Loucy (cell line): ENCODE results near the gene PKD2L2.
"Not testable (repeated sequence)": the region's sequence is repeated elsewhere in the genome, so short reads cannot be mapped to it uniquely, and the experiment has no call there.

Source experiments
- H2AFZ ChIP-seq: fragments of 200-600 bp; sonication (generic); 2 replicates; pipeline ENCODE4 v1.6.0; 2016; ENCODE audit warnings: antibody characterized with exemption, mild to moderate bottlenecking, low read length, moderate library complexity
- H3F3A ChIP-seq: fragments of 200-600 bp; 2 replicates; pipeline ENCODE4 v1.6.0; 2016; ENCODE audit warnings: antibody characterized with exemption, low read depth, mild to moderate bottlenecking
- H3K27me3 ChIP-seq: fragments of 200-600 bp; sonication (generic); 2 replicates; pipeline ENCODE4 v1.6.1; 2014; ENCODE audit warnings: low read length, mild to moderate bottlenecking; ENCODE audit not compliant: insufficient read depth, poor library complexity, severe bottlenecking
- H3K36me3 ChIP-seq: fragments of 200-600 bp; sonication (generic); 2 replicates; pipeline ENCODE4 v1.6.1; 2016; ENCODE audit warnings: low read length; ENCODE audit not compliant: insufficient read depth
- H3K4me1 ChIP-seq: fragments of 200-600 bp; sonication (generic); 2 replicates; pipeline ENCODE4 v1.5.1; 2014; ENCODE audit warnings: low read length, mild to moderate bottlenecking; ENCODE audit not compliant: insufficient read depth, poor library complexity, severe bottlenecking
- H3K4me2 ChIP-seq: fragments of 200-600 bp; sonication (generic); 2 replicates; pipeline ENCODE4 v1.6.0; 2014; ENCODE audit warnings: antibody characterized with exemption, low read length, low read depth, mild to moderate bottlenecking; ENCODE audit not compliant: poor library complexity, severe bottlenecking
- H3K4me3 ChIP-seq: fragments of 200-600 bp; sonication (generic); 2 replicates; pipeline ENCODE4 v1.5.1; 2014; ENCODE audit warnings: low read length, mild to moderate bottlenecking, mixed read lengths; ENCODE audit not compliant: poor library complexity, severe bottlenecking
- H3K79me2 ChIP-seq: fragments of 200-600 bp; sonication (generic); 2 replicates; pipeline ENCODE4 v1.6.1; 2014; ENCODE audit warnings: low read length; ENCODE audit not compliant: insufficient read depth
- H3K9ac ChIP-seq: fragments of 200-600 bp; sonication (generic); 2 replicates; pipeline ENCODE4 v1.6.0; 2014; ENCODE audit warnings: mild to moderate bottlenecking, low read depth, low read length, moderate library complexity; ENCODE audit not compliant: poor library complexity, severe bottlenecking
- H3K9me2 ChIP-seq: fragments of 200-600 bp; sonication (generic); replicated peaks from 2 replicates; pipeline ENCODE4 v1.6.1; 2016; ENCODE audit warnings: low read depth, low read length, mixed read lengths
- H3K9me3 ChIP-seq: fragments of 200-600 bp; sonication (generic); 2 replicates; pipeline ENCODE4 v1.6.1; 2014; ENCODE audit warnings: mild to moderate bottlenecking, antibody characterized with exemption, low read length, low read depth; ENCODE audit not compliant: insufficient read depth
- H4K20me1 ChIP-seq: fragments of 200-600 bp; sonication (generic); 2 replicates; pipeline ENCODE4 v1.6.0; 2014; ENCODE audit warnings: antibody characterized with exemption, low read length, mild to moderate bottlenecking; ENCODE audit not compliant: insufficient read depth, poor library complexity, severe bottlenecking
- EZH2phosphoT487 ChIP-seq: fragments of 200-600 bp; IDR thresholded peaks from 2 replicates; pipeline ENCODE4 v1.6.1; 2018; ENCODE audit warnings: antibody characterized with exemption, mild to moderate bottlenecking, moderate library complexity, borderline replicate concordance
- TF ChIP-seq, protein P1 (sequence below): fragments of 200-600 bp; sonication (generic); conservative IDR thresholded peaks from 2 replicates; pipeline ENCODE4 v1.5.1; 2014; ENCODE audit warnings: mild to moderate bottlenecking, antibody characterized with exemption, low read length

Gene PKD2L2

DNA sequence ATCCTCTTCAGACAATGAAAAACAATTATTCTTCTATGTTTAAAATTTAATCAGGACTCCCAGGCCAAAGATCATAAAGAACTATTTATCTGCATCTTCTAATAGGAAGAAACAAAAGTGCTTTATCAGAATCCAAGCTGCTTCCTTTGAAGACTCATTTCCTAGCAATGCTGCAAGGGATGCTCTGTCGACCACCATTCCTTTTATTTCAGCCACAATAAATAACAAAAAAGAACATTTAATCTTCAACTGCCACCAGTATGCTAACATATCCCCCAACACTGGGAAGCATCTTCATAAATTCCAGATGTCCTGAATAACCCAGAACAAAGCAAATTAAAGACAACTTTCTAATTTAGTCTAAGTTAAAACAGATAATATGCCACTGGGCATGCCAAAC lies 68.7 kb downstream of the PKD2L2 start:
- H4K20me1 ChIP-seq = no peaks in the 10 kb centered on the region
- no peaks in the 10 kb centered on the region for H3K9me2 ChIP-seq
- H3K36me3 ChIP-seq = peaks cover 88% of the 10 kb centered on the region
- H3K9ac ChIP-seq = no peak overlapping the region
- H3K4me2 ChIP-seq = no peak overlapping the region
- H3K27me3 ChIP-seq = no peaks in the 10 kb centered on the region
- no peak overlapping the region for H2AFZ ChIP-seq
- H3F3A ChIP-seq = no peaks in the 10 kb centered on the region
- no peak overlapping the region for H3K4me3 ChIP-seq
- no peaks in the 10 kb centered on the region for H3K9me3 ChIP-seq
- TF ChIP-seq, protein P1, sequence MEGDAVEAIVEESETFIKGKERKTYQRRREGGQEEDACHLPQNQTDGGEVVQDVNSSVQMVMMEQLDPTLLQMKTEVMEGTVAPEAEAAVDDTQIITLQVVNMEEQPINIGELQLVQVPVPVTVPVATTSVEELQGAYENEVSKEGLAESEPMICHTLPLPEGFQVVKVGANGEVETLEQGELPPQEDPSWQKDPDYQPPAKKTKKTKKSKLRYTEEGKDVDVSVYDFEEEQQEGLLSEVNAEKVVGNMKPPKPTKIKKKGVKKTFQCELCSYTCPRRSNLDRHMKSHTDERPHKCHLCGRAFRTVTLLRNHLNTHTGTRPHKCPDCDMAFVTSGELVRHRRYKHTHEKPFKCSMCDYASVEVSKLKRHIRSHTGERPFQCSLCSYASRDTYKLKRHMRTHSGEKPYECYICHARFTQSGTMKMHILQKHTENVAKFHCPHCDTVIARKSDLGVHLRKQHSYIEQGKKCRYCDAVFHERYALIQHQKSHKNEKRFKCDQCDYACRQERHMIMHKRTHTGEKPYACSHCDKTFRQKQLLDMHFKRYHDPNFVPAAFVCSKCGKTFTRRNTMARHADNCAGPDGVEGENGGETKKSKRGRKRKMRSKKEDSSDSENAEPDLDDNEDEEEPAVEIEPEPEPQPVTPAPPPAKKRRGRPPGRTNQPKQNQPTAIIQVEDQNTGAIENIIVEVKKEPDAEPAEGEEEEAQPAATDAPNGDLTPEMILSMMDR = no peak
- no peak for TF ChIP-seq EZH2phosphoT487
- H3K79me2 ChIP-seq = no peaks in the 10 kb centered on the region
- H3K4me1 ChIP-seq = no peaks in the 10 kb centered on the region

DNA sequence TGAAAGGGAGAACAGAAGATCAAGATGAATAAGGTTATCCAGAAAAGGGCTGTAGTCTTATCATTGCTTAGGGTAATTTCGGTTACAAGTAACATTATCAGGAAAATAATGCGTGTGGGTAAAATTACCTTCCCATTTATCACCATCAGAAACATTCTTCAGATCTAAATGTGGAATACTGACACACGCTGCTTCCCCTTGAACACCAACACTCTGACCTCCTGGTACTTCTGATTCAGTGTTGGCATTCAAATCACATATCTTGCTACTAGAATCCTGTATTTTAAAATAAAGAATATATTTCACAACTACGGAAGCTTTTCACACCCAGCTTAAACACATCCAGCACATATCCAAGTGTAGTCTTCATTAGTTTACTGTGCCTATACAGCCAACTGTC lies 70.2 kb downstream of the PKD2L2 start:
- no peaks in the 10 kb centered on the region for H3F3A ChIP-seq
- peaks cover 81% of the 10 kb centered on the region for H3K36me3 ChIP-seq
- H3K79me2 ChIP-seq = no peaks in the 10 kb centered on the region
- no peak overlapping the region for H3K9ac ChIP-seq
- no peaks in the 10 kb centered on the region for H3K27me3 ChIP-seq
- H2AFZ ChIP-seq = no peak overlapping the region
- H3K9me2 ChIP-seq = no peaks in the 10 kb centered on the region
- H3K4me2 ChIP-seq = no peak overlapping the region
- no peak overlapping the region for H3K4me3 ChIP-seq
- no peaks in the 10 kb centered on the region for H4K20me1 ChIP-seq
- H3K9me3 ChIP-seq = no peaks in the 10 kb centered on the region
- TF ChIP-seq, protein P1 = no peak
- H3K4me1 ChIP-seq = no peaks in the 10 kb centered on the region

DNA sequence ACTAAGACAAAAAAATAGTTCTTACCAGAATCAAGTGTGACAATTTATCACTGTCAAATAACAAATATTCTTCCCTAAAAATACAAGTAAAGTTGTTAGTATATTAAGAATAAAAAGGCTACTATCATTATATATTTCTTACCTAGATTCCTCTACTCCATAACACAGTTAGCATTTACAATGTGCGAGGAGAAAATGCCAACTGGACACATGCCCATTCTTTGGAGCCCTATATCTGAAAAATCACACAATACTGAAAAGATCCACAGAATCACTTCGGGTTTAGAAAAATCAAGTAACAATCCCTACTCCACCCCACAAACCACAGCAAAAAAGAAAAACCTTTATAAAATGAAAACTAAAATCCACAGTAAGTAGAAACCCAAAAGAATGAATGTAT lies 70.9 kb downstream of the PKD2L2 start:
- H3K9me3 ChIP-seq = no peaks in the 10 kb centered on the region
- H3K27me3 ChIP-seq = no peaks in the 10 kb centered on the region
- H3K9me2 ChIP-seq = no peaks in the 10 kb centered on the region
- H3K36me3 ChIP-seq = peaks cover 83% of the 10 kb centered on the region
- TF ChIP-seq EZH2phosphoT487 = no peak
- H3K4me2 ChIP-seq = no peak overlapping the region
- no peaks in the 10 kb centered on the region for H4K20me1 ChIP-seq
- no peak overlapping the region for H3K4me3 ChIP-seq
- H2AFZ ChIP-seq = no peak overlapping the region
- H3K9ac ChIP-seq = no peak overlapping the region
- H3K79me2 ChIP-seq = no peaks in the 10 kb centered on the region
- no peaks in the 10 kb centered on the region for H3F3A ChIP-seq
- H3K4me1 ChIP-seq = no peaks in the 10 kb centered on the region

DNA sequence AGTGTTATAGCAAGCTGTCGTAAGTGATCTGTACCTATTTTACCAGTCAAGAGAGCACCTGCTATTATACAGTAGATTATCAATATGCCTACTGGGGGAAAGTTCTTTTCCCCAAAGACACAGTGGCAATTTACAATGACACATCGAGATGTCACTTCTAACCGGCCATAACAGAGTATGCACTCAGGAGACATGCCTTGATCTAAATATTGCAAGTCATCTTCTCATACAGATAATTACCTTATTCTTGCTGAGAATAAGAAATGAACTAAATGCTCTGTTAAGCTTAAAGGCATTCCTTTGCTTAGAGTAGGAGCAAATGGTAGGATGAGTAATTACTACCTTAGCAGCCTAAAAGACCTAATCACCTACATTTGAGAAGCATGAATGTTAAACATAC lies 71.6 kb downstream of the PKD2L2 start:
- Histone ChIP-seq H3K9me2 (no peaks in the 10 kb centered on the region), H3K36me3 (peaks cover 87% of the 10 kb centered on the region), H3K27me3 (no peaks in the 10 kb centered on the region), H3K4me1 (no peaks in the 10 kb centered on the region), H4K20me1 (no peaks in the 10 kb centered on the region), H3K9me3 (no peaks in the 10 kb centered on the region), H3K4me2 (no peak overlapping the region), H3F3A (no peaks in the 10 kb centered on the region), H3K79me2 (no peaks in the 10 kb centered on the region), H3K4me3 (no peak overlapping the region), H2AFZ (no peak overlapping the region), H3K9ac (no peak overlapping the region)
- TF ChIP-seq, protein P1 = no peak
- TF ChIP-seq EZH2phosphoT487 = no peak

DNA sequence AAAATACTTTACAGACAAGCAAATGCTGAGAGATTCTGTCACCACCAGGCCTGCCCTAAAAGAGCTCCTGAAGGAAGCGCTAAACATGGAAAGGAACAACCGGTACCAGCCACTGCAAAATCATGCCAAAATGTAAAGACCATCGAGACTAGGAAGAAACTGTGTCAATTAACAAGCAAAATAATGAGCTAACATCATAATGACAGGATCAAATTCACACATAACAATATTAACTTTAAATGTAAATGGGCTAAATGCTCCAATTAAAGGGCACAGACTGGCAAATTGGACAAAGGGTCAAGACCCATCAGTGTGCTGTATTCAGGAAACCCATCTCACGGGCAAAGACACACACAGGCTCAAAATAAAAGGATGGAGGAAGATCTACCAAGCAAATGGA lies 81.1 kb downstream of the PKD2L2 start:
- H3K4me3 ChIP-seq, H3K27me3 ChIP-seq, H3K79me2 ChIP-seq, H3F3A ChIP-seq, H4K20me1 ChIP-seq, H2AFZ ChIP-seq, H3K4me2 ChIP-seq, H3K9ac ChIP-seq, H3K4me1 ChIP-seq, H3K9me3 ChIP-seq, H3K9me2 ChIP-seq: not testable (repeated sequence)
- peaks cover 36% of the 10 kb centered on the region for H3K36me3 ChIP-seq
